ENCODE results near the gene NOTO. TPM values are rescaled to one million over a fixed set of nuclear protein-coding genes. Genes with fewer than 3 reads are reported as not detected.

NOTO gene
- total and polyA plus RNA-seq, 10 of the 15 experiments (the other 5 are each of a cell fraction or from before 2014, with no cell fraction given): not detected

- H3K9me3 ChIP-seq (replicated peaks; ENCODE audit: control insufficient read depth, insufficient read depth, low read length): no peaks in the 10 kb centered on the region
- H2AFZ ChIP-seq (ENCODE audit: control insufficient read depth, low read depth, low read length): peak within 1 kb of the TSS; percentile 80
- DNase-seq (ENCODE audit: low read depth, low spot score) (peak; percentile 53), ATAC-seq (peak; percentile 94), FAIRE-seq (peak; percentile 95)
- in situ Hi-C loops (cut with MboI) (no loop called here), intact Hi-C loops (cut with micrococcal nuclease; ENCODE audit: unreplicated experiment) (loop anchor here (1.0 kb wide), 1 partner anchor 20 kb away; the partner anchor contains the start of gene CCT7)
- peaks cover 16% of the 10 kb centered on the region for H3K79me2 ChIP-seq (ENCODE audit: control insufficient read depth, insufficient read depth, low read length)
- H3K27me3 ChIP-seq (replicated peaks in 1 of 2; ENCODE audit: control insufficient read depth in 2 of 2, insufficient read depth in 2 of 2, low read length in 1 of 2): no peaks in the 10 kb centered on the region
- peak within 1 kb of the TSS; percentile 72 for H3K27ac ChIP-seq (ENCODE audit: control insufficient read depth, insufficient read depth)
- peak within 1 kb of the TSS; percentile 84 for H3K4me2 ChIP-seq (ENCODE audit: control insufficient read depth, insufficient read depth)
- ChIA-PET RAD21 (ENCODE audit: unreplicated experiment) (interaction anchor here (0.9 to 2.8 kb wide), 5 partner anchors 19 to 319 kb away, joined by 3 to 28 read pairs (median 4); partner anchors contain the start of genes CCT7 and PRADC1), CTCF (interaction anchor here (0.7 to 4.3 kb wide), 13 partner anchors 9 to 320 kb away, joined by 3 to 79 read pairs (median 12); partner anchors contain the start of genes CCT7, NOTO and PRADC1), SMC1A (ENCODE audit: uncharacterized antibody, unreplicated experiment) (interaction anchor here (1.2 to 2.6 kb wide), 4 partner anchors 18 to 75 kb away, joined by 3 to 24 read pairs (median 12); partner anchors contain the start of genes CCT7 and PRADC1), POLR2A (interaction anchor here (0.8 to 2.6 kb wide), 6 partner anchors 10 to 327 kb away, joined by 3 to 14 read pairs (median 4); partner anchors contain the start of genes CCT7, PRADC1 and SPR)
- BruUV-seq (replicated peaks): TSS peak; percentile 72
- no peaks in the 10 kb centered on the region for H3K36me3 ChIP-seq (ENCODE audit: control insufficient read depth in 2 of 2, insufficient read depth in 2 of 2, low read length in 1 of 2)
- WGBS (ENCODE audit: insufficient coverage, insufficient replicate concordance, low lambda C conversion rate, missing lambda C conversion rate): under 1% methylated on average over 63 of the region's 64 CpGs
- peaks cover 8% of the 10 kb centered on the region for H3K4me1 ChIP-seq (ENCODE audit: control insufficient read depth, insufficient read depth, low read length)
- peak within 1 kb of the TSS; percentile 83 for H3K4me3 ChIP-seq
- peak within 1 kb of the TSS; percentile 85 for H3K9ac ChIP-seq (ENCODE audit: control insufficient read depth, insufficient read depth, low read length)
- H4K20me1 ChIP-seq (ENCODE audit: control insufficient read depth, insufficient read depth): no peaks in the 10 kb centered on the region
- TF ChIP-seq STAT3 (IDR thresholded peaks at IDR 0.05; ENCODE audit: low read depth, low read length) (no peak), TBL1XR1 (IDR thresholded peaks at IDR 0.05; ENCODE audit: low read depth, low read length) (0 out of 2 replicates have a peak, but pooled peaks have one; percentile 37), ETV6 (conservative IDR thresholded peaks at IDR 0.05 in 1 of 2, IDR thresholded peaks at IDR 0.05 in 1 of 2; ENCODE audit: borderline replicate concordance in 1 of 2, low read depth in 1 of 2) (no peak), IRF5 (IDR thresholded peaks at IDR 0.05; ENCODE audit: borderline replicate concordance) (no peak), EP300 (IDR thresholded peaks at IDR 0.05; ENCODE audit: borderline replicate concordance in 1 of 2, control insufficient read depth in 1 of 2, low read depth in 2 of 2, low read length in 2 of 2) (no peak), BRCA1 (IDR thresholded peaks at IDR 0.05; ENCODE audit: low read depth, low read length) (no peak), NR2C2 (IDR thresholded peaks at IDR 0.05; ENCODE audit: borderline replicate concordance, control insufficient read depth, insufficient read length, low read depth) (peak; percentile 73), MXI1 (IDR thresholded peaks at IDR 0.05; ENCODE audit: low read depth, low read length) (peak; percentile 98), MEF2B (IDR thresholded peaks at IDR 0.05; ENCODE audit: partially characterized antibody, poor library complexity, severe bottlenecking) (no peak), ZNF687 (IDR thresholded peaks at IDR 0.05) (no peak), CEBPB (IDR thresholded peaks at IDR 0.05; ENCODE audit: borderline replicate concordance in 1 of 2, low read depth in 2 of 2, low read length in 2 of 2) (no peak), DPF2 (IDR thresholded peaks at IDR 0.05) (peak; percentile 67), ZNF384 (IDR thresholded peaks at IDR 0.05; ENCODE audit: borderline replicate concordance, low read depth, low read length) (no peak), NFYB (IDR thresholded peaks at IDR 0.05; ENCODE audit: insufficient read depth, low read depth, low read length) (no peak), SPI1 (IDR thresholded peaks at IDR 0.05; ENCODE audit: borderline replicate concordance, insufficient read depth, low read depth, low read length) (no peak), HDAC2 (IDR thresholded peaks at IDR 0.05) (no peak)
Observed at GRCh38 chr2:73214120-73215035, 12.0 kb downstream of the NOTO start, which contains the start of gene SMYD5. TSS of gene SMYD5 (plus strand) at chr2:73214245. CDS start at chr2:73214267, 22 bp downstream.

Measured in GM12878 (cell line).